IPS-NIHi7 (cell line): Measurements from ENCODE around the gene MAPRE3.

Source experiments
- DNase-seq: peaks from one replicate; pipeline ENCODE4 v3.0.0; 2012; ENCODE audit warnings: mixed read lengths; ENCODE audit errors: extremely low spot score

The MAPRE3 gene

DNA sequence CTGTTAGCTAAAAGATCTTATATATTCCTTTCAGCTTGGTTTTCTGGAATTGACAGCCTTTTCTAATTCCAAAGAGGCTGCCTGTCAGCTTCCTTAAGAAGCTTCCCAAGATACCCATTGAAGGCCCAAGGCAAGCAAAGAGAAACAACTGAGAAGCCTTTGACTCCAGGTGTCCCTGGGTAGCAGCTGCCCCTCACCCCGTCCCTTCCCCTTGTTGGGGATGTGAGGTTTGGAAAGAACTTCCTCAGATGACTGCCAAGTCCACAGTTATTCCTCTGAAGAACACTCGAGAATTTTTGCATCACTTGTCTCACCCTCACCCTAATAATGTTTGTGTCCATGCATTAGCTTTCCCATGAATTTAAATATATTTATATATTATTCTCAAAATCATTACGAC is 13.3 kb downstream of the MAPRE3 start:
- DNase-seq: no peak

DNA sequence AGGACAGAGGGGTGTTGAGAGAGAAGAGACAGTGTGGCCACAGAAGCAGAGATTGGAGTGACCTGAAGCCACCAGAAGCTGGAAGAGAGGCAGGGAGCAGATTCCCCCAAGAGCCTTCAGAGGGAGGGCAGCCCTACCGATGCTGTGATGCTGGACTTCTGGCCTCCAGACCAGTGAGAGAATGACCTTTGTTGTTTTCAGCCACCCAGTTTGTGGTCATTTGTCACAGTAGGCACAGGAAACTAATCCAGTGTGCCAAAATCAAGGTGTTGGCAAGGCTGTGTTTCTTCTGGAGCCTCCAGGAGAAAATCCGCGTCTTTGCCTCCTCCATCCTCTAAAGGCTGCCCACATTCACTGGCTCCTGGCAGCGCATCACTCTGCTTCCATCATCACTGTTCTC is 15.4 kb downstream of the MAPRE3 start:
- no peak for DNase-seq

DNA sequence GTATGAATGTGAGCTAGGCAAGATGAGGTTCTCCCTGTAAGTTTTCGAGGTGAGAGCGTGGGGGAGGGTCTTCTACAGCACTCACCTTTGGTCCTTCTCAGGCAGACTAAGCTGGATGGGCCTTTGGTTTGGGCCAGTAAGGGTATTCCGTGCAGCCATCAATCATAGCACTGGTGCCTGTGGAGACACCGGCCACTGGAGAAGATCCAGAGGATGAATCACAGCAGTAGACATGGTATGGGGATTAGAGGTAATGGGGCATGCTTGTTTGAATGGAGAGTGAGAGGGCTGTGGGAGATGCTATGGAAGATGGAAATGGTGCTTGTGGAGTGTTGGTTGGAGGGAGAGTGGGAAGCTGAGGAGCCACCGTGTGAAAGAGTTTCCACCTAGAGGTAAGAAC is 16.1 kb downstream of the MAPRE3 start:
- no peak for DNase-seq

DNA sequence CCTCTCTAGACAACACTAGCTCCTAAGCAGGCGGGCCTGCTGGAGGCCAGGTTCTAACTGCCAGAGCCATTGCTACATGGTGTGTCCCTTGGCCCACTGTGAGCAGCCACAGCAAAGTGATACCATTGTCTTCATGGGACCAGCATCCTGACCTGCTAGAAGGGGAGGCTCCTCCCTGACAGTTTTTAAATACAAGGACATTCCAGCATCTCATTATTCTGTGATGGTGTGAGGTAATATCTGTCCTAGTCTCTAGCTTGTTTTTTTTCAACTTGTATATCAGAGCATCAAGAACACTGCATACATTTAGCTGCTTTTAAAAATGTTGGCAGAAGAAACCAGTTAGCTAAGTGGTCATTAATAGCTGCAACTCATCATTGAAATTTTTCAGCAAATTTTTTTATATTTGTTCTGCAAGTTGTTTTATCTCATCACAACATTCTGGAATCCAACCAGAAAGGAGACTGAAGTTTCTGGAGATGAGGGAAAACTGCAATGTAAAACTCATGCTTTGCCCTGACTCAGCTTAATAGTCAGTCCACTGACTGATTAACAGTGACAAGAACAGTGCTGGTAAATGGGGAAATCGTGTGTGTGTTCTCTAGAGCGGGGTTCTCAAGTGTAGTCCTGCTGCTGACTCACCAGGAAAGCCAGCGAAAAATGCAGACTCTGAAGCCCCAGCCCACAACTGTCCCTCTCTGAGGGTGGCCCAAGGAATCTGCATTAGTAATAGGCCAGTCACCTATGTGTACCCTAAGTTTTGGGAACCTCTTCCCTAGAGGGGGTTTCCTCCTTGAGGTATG is 17.8 kb downstream of the MAPRE3 start:
- no peak for DNase-seq

- no peak for DNase-seq
These were observed 18.7 kb downstream of the MAPRE3 start for GRCh38 chr2:26989156-26989555.

- no peak for DNase-seq
These were observed 21.3 kb downstream of the MAPRE3 start for GRCh38 chr2:26991717-26992116.

DNA sequence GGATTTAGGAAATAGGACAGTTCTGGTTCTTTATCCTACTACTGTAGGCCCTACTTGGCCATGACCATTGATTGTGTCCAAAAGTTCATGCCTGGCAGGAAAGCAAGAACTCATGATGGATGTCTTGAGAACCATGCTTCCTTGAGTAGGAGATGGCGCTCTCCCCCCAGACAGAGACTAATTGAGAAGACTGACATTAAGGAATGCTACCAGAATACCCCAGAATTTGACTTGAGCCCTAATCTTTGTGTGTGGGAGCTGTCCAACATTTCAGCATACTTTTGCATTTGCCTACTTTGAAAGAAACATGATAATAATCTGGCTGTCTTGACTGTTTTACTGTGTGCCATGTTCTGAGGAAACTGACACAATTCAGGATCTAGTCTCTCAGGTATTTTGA is 23.3 kb downstream of the MAPRE3 start:
- DNase-seq: no peak

GRCh38 chr2:26994983-26995382 is 24.5 kb downstream of the MAPRE3 start:
- DNase-seq: no peak

GRCh38 chr2:26997394-26997793 is 27.0 kb downstream of the MAPRE3 start:
- DNase-seq: no peak

DNA sequence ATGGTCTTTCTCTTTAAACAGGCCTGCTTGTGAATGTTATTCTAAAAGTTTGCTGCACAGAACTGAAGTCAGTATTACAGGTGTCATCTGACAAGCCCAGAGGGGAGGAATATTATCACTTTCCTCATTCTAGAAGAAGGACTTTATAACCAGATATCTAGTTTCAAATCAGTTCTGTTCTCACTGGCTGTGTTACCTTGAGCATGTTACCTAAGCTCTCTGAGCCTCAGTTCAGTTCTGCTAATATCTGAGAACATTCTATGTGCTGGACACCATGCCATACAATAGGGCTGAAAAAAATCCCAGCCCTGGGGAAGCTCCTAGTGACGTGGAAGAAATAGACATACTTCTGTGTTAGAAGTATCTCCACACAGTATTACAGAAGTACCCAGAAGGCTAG is 27.9 kb downstream of the MAPRE3 start:
- no peak for DNase-seq

DNA sequence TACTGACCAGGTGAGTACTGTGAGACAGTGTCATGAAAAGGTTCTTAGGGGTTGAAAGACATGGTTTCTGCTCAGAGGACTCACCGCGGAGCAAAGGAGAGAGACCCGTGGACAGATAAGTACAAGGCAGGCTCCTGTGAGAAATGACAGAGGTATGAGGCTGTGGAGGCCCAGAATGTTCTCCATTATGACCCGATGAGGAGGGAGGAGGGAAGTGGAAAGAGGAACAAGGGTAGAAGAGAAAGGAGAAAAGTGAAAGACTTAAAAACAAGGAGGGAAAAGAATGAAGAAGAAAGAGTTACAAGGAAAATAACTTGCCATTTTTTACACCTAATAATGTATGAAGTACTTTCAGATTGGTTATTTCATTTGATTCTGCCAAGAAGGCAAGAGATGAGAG is 29.8 kb downstream of the MAPRE3 start:
- no peak for DNase-seq

GRCh38 chr2:27000995-27001394 is 30.6 kb downstream of the MAPRE3 start:
- no peak for DNase-seq

- DNase-seq: peak; percentile 26
These were observed 31.5 kb downstream of the MAPRE3 start for GRCh38 chr2:27001950-27002349.

DNA sequence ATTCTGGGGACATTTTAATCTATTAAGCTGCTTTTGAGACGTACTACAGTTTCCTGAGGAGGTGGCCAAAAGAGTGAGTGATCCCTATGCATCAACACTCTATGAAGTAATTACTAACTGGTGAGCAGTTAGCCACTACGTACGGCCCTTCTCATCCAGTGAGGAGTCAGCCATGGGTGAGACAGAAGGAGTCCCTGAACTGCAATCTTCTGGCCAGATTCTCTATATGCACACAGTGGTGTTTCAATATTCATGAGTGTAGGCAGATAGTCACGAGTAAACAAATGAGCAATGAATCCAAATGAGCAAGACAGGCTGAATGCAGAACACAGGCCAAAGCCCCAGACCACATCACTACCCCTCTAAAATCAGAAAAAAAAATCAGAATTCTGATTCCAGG is 32.6 kb downstream of the MAPRE3 start:
- DNase-seq: no peak

- no peak for DNase-seq
These were observed 33.4 kb downstream of the MAPRE3 start for GRCh38 chr2:27003857-27004256.

DNA sequence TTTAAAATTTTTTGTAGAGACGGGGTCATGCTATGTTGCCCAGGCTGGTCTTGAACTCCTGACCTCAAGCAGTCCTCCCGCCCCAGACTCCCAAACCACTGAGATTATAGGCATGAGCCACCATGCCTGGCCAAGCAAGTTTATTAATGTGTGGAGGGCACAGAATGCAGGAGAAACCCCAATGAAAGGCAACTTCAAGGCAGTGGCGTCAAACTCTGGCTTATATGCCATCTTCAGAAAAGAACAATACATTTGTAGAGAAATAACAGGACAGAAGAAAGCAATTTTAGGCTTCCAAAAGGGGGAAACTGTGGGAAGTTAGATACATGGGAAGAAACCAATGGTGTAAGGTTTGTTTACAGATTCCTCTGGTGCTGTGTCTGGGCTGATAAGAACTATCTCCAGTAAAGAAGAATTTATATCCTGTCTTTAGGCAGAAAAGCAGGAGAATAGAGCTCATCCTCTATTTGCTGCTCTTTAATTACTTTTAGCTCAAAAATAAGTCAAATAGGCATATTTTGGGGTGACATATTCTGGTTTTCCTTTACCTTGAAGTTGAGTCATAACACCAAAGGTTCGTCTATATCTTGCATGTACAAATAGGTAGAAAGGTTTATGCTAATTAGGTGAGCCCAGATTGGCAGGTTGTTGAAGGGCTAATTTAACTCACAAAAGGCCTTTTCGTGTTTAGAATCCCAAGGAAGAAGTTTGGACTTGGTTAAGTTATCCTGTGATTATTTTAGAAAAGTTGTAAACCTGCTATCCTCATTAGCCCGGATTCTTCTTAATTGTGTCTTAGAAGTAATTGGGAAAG is 36.4 kb downstream of the MAPRE3 start:
- no peak for DNase-seq

DNA sequence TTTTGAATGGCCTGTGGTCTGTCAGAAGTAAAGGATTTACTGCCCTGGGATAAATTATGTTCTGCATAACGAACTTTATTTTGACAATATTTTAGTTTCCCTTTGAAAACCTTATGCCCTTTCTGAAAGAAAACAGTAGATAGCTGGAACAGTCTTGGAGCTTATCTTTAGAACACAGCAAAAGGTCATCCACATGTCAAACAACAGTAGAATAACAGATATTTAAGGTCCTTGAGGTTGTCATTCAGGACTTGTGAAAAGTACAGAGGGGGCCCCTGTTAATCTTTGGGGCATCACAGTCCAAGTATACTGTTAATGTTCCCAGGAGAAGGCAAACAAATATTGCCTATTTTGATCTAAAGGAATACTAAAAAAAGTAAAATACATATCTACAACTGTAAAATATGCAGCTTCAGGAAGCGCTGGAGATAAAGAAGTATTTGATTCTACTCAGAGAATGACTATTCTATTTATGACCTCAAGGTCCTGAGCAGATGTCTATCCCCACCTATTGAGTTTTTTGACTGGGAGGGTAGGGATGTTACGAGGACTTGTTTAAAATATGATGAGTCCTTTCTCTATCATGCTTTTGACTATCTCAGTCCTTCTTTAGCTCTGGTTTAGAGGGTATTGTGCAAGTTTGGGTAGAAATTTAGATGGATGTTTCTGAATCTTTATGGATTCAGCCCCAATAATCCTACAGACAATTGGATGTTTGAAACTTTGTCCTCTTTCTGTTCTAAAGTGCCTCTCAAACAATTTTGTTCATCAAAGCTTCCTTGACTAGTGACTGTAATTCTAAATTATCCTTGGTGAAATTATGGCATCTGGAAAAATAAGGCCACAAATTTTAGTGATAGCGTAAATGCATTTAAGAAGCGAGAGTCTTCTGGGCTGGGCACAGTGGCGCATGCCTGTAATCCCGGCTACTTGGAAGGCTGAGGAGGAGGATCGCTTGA is 37.3 kb downstream of the MAPRE3 start:
- DNase-seq: no peak

- no peak for DNase-seq
These were observed 38.2 kb downstream of the MAPRE3 start for GRCh38 chr2:27008678-27009077.

DNA sequence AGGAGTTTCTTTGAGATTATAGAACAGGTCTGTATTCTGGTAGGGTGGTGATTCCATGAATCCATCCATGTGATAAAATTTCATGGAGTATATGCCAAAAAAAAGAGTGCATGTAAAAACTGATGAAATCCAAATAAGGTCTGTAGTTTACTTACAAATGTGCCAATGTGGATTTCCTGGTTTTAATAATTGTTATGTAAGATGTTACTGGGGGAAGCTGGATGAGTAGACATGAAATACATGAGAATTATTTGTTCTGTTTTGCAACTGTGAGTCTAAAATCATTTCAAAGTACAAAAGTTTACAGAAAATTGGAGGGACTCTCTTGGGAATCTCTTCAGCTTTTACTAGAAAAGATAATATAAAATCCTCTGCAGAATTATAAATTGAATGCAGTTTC is 38.6 kb downstream of the MAPRE3 start:
- no peak for DNase-seq

GRCh38 chr2:27009716-27010115 is 39.3 kb downstream of the MAPRE3 start:
- no peak for DNase-seq

GRCh38 chr2:27010139-27010538 is 39.7 kb downstream of the MAPRE3 start:
- no peak for DNase-seq

GRCh38 chr2:27013738-27014137 is 43.3 kb downstream of the MAPRE3 start:
- no peak for DNase-seq
